K562 (cell line): ENCODE data around the gene ZNF554. TPM values are rescaled to one million over a fixed set of nuclear protein-coding genes. Genes with fewer than 3 reads are reported as not detected.

Experiments
- ATAC-seq: fragments of 200-7000 bp; cut with Tn5 transposase; 3 replicates; pipeline ENCODE4 v1.9.1; 2020; ENCODE audit warnings: moderate library complexity
- BruUV-seq: library from RNA; stranded (reverse); fragments of 400-500 nt; replicated peaks from 2 replicates; lab custom pipeline; 2021; lab: Mats Ljungman, UMichigan
- CTCF ChIA-PET: fragments of 300-600 bp; formaldehyde crosslinking; extraction: SDS; loops from one replicate; lab custom pipeline; 2021; ENCODE audit warnings: low intra/inter-chr PET ratio; lab: Yijun Ruan, JAX
- POLR2A ChIA-PET: fragments of 300-600, 350-650 bp; sonication (Branson Sonifier 250); formaldehyde crosslinking; extraction: SDS; loops from one replicate; lab custom pipeline; 2021; ENCODE audit warnings: antibody characterized with exemption, inconsistent platforms; lab: Yijun Ruan, JAX
- DNase-seq, 4 experiments: peaks; one replicate each; pipeline versions ENCODE4 v3.0.0 to v3.0.0-alpha.2; 2011 to 2018; ENCODE audit warnings: low spot score in 3 of 4, mixed read lengths in 3 of 4; ENCODE audit errors: extremely low read depth in 1 of 4
- FAIRE-seq: peaks from 2 replicates; lab custom pipeline; 2011; peaks lifted over from hg19 to GRCh38; lab: Jason Lieb, UNC
- H2AFZ ChIP-seq: 2 replicates; pipeline ENCODE4 v1.6.0; 2011; ENCODE audit warnings: low read depth, low read length, control low read depth, inconsistent platforms
- H3K27ac ChIP-seq: fragments of 200-600 bp; 3 replicates; pipeline ENCODE4 v1.8.0; 2011; ENCODE audit warnings: low read depth, mild to moderate bottlenecking, control low read depth, inconsistent platforms, low read length, moderate library complexity, mixed read lengths; ENCODE audit errors: extremely low read depth
- H3K27me3 ChIP-seq, 2 experiments: fragments of 300-600 bp in 1 of 2; 2 replicates in 1 of 2; 3 replicates in 1 of 2; pipeline versions ENCODE4 v1.6.0 to v1.8.0; 2011; ENCODE audit warnings: inconsistent platforms in 2 of 2, low read length in 2 of 2, mild to moderate bottlenecking in 1 of 2, mixed read lengths in 1 of 2, moderate library complexity in 1 of 2; ENCODE audit not compliant: control insufficient read depth in 2 of 2, insufficient read depth in 2 of 2
- H3K36me3 ChIP-seq: fragments of 300-600 bp; 3 replicates; pipeline ENCODE4 v1.8.0; 2011; ENCODE audit warnings: mild to moderate bottlenecking, low read length, inconsistent platforms; ENCODE audit not compliant: control insufficient read depth, insufficient read depth
- H3K4me1 ChIP-seq, 2 experiments: fragments of 200-600 bp in 1 of 2; replicated peaks in 1 of 2; 2 replicates in 1 of 2; 3 replicates in 1 of 2; pipeline versions ENCODE4 v1.5.1 to v1.8.0; 2011; ENCODE audit warnings: inconsistent platforms in 2 of 2, low read length in 2 of 2, mild to moderate bottlenecking in 1 of 2, mixed read lengths in 1 of 2, moderate library complexity in 1 of 2; ENCODE audit not compliant: control insufficient read depth in 2 of 2, insufficient read depth in 2 of 2
- H3K4me2 ChIP-seq: 2 replicates; pipeline ENCODE4 v1.6.1; 2011; ENCODE audit warnings: low read length, control low read depth, inconsistent platforms, mixed read lengths; ENCODE audit not compliant: insufficient read depth
- H3K4me3 ChIP-seq: fragments of 200-600 bp; sonication (generic), shearing (Covaris generic); 2 replicates; pipeline ENCODE4 v1.5.1; 2016; ENCODE audit warnings: control low read depth, inconsistent platforms
- H3K79me2 ChIP-seq: fragments of 200-600 bp; 3 replicates; pipeline ENCODE4 v1.8.0; 2011; ENCODE audit warnings: low read length, inconsistent platforms; ENCODE audit not compliant: control insufficient read depth, insufficient read depth
- H3K9ac ChIP-seq, 2 experiments: 2 replicates each; pipeline versions ENCODE4 v1.6.0 to v1.6.1; 2011; ENCODE audit warnings: low read depth in 2 of 2, low read length in 2 of 2, control low read depth in 1 of 2, inconsistent platforms in 1 of 2, mild to moderate bottlenecking in 1 of 2, mixed read lengths in 1 of 2; ENCODE audit not compliant: insufficient read depth in 1 of 2
- H3K9me1 ChIP-seq: one replicate; pipeline ENCODE4 v1.6.0; 2011; ENCODE audit warnings: inconsistent platforms, mild to moderate bottlenecking, low read length, moderate library complexity; ENCODE audit not compliant: control insufficient read depth, insufficient read depth
- H3K9me3 ChIP-seq: replicated peaks from 2 replicates; pipeline ENCODE4 v1.5.1; 2011; ENCODE audit warnings: low read depth, low read length, inconsistent platforms; ENCODE audit not compliant: control insufficient read depth, insufficient read depth
- H4K20me1 ChIP-seq: replicated peaks from 2 replicates; pipeline ENCODE4 v1.6.1; 2011; ENCODE audit warnings: low read length, inconsistent platforms, mixed read lengths; ENCODE audit not compliant: control insufficient read depth, insufficient read depth
- RBFOX2 ChIP-seq: fragments of 200-400 bp; formaldehyde crosslinking; IDR thresholded peaks from 2 replicates; pipeline ENCODE4 v1.6.1; 2017; ENCODE audit warnings: low read depth, mild to moderate bottlenecking, low read length, moderate library complexity
- TBP ChIP-seq: optimal IDR thresholded peaks from 2 replicates; pipeline ENCODE3; 2011; ENCODE audit warnings: low read depth, low read length, improper control_type of control experiment
- ZNF785 ChIP-seq: fragments of 250-450 bp; sonication (Bioruptor Pico); IDR thresholded peaks from 2 replicates; pipeline ENCODE4 v1.4.0; 2020; ENCODE audit warnings: mild to moderate bottlenecking
- WGBS: fragments of 100-300 bp; shearing (Covaris generic); methylation state at CpG from one replicate; pipeline ENCODE4 v1.1.6; 2016; ENCODE audit warnings: low coverage, mixed read lengths; ENCODE audit not compliant: insufficient coverage; ENCODE audit errors: missing lambda C conversion rate; 5-methylcytosine and 5-hydroxymethylcytosine counted together
- in situ Hi-C: fragments of 300-500 bp; cut with MboI; formaldehyde crosslinking; loops from 4 replicates; pipeline ENCODE4 v1.15.0; 2018; ENCODE audit warnings: inconsistent platforms, mixed read lengths
- intact Hi-C: fragments of 100-400 bp; cut with micrococcal nuclease; formaldehyde crosslinking; loops from 2 replicates; pipeline ENCODE4 v1.14.2; 2022
- polyA plus RNA-seq, 8 experiments: library from polyadenylated mRNA; depleted of rRNA in 4 of 8; stranded (reverse) in 5 of 8; unstranded in 3 of 8; fragments of >200 nt; fragmentation: Nextera tagmentation in 2 of 8; fragmentation: Illumina TruSeq in 1 of 8; extraction: Ambion mirVana in 2 of 8; extraction: Trizol in 1 of 8; gene quantifications; 2 replicates each; pipeline versions ENCODE4 v1.2.1 to v1.2.3, GENCODE V29; 2011 to 2014; ENCODE audit warnings: inconsistent platforms in 1 of 8, missing spikeins in 1 of 8
- total RNA-seq, 7 experiments: library from RNA; depleted of rRNA in 6 of 7; stranded (reverse); fragments of >200 nt in 6 of 7; fragmentation: Illumina TruSeq in 2 of 7; extraction: Trizol in 2 of 7; gene quantifications; 2 replicates each; pipeline versions ENCODE4 v1.2.1 to v1.2.3, GENCODE V29; 2011 to 2021; ENCODE audit warnings: low replicate concordance in 1 of 7

ZNF554 gene
- total and polyA plus RNA-seq, 9 of the 15 experiments (the other 6 are each of a cell fraction or from before 2014, with no cell fraction given) = 0.07 to 1.8 (median 1.1) TPM

GRCh38 chr19:2779121-2779740, 40.4 kb upstream of the ZNF554 start:
- Histone ChIP-seq H3K27me3 (no peaks in the 10 kb centered on the region), H3K27ac (no peak overlapping the region), H3K9me3 (no peaks in the 10 kb centered on the region), H3K9me1 (no peaks in the 10 kb centered on the region), H4K20me1 (peaks cover 26% of the 10 kb centered on the region), H3K36me3 (peaks cover 72% of the 10 kb centered on the region; the same call in 2 of the 3 replicates), H3K4me1 (peaks cover 14 to 34% of the 10 kb centered on the region in 2 experiments), H3K9ac (peak overlapping the region in 1 of 2 experiments; percentile 61; a peak in 2 of 4 replicates), H3K79me2 (peaks cover 89% of the 10 kb centered on the region), H2AFZ (no peak overlapping the region), H3K4me3 (no peak overlapping the region), H3K4me2 (no peak overlapping the region)
- FAIRE-seq = no peak
- 91% methylated on average over 10 of the region's 14 CpGs for WGBS
- TF ChIP-seq ZNF785 (CRISPR knock-in tag) (no peak), RBFOX2 (0 out of 2 replicates have a peak, but pooled peaks have one; percentile 12)
- ChIA-PET CTCF (no interaction called here), POLR2A (interaction anchor here (1.2 kb wide), 2 partner anchors 8 to 14 kb away, joined by 4 to 5 read pairs; no protein-coding TSS in a partner anchor)
- intact Hi-C loops (no loop called here), in situ Hi-C loops (no loop called here)
- DNase-seq = no peak
- no TSS peak for BruUV-seq
- no peak for ATAC-seq

- no peak for TF ChIP-seq TBP
- in situ Hi-C loops = no loop called here
- no peak overlapping the region for H3K27ac ChIP-seq
- H3K4me1 ChIP-seq = peaks cover 14 to 36% of the 10 kb centered on the region in 2 experiments
- no peak for FAIRE-seq
- peaks cover 62% of the 10 kb centered on the region; the same call in 2 of the 3 replicates for H3K36me3 ChIP-seq
- H3K4me3 ChIP-seq = no peak overlapping the region
- ATAC-seq = no peak
- H3K9me1 ChIP-seq = no peaks in the 10 kb centered on the region
- no peak for DNase-seq
- BruUV-seq = no TSS peak
- H3K27me3 ChIP-seq = no peaks in the 10 kb centered on the region
- ChIA-PET POLR2A (interaction anchor here (0.5 to 2.1 kb wide), 3 partner anchors 9 to 1171 kb away, joined by 3 to 12 read pairs (median 5); no protein-coding TSS in a partner anchor), CTCF (no interaction called here)
- H3K9me3 ChIP-seq = no peaks in the 10 kb centered on the region
- WGBS = 93% methylated on average over 7 of the region's 7 CpGs
- H3K79me2 ChIP-seq = peaks cover 79% of the 10 kb centered on the region
- peaks cover 26% of the 10 kb centered on the region for H4K20me1 ChIP-seq
- H2AFZ ChIP-seq = no peak overlapping the region
- intact Hi-C loops = no loop called here
- H3K9ac ChIP-seq = peak overlapping the region in 1 of 2 experiments; percentile 59; a peak in 1 of 4 replicates
- H3K4me2 ChIP-seq = no peak overlapping the region
These were observed 39.4 kb upstream of the ZNF554 start for GRCh38 chr19:2780284-2780683.
